ENCODE results near the gene SPRTN.

The SPRTN gene

DNA sequence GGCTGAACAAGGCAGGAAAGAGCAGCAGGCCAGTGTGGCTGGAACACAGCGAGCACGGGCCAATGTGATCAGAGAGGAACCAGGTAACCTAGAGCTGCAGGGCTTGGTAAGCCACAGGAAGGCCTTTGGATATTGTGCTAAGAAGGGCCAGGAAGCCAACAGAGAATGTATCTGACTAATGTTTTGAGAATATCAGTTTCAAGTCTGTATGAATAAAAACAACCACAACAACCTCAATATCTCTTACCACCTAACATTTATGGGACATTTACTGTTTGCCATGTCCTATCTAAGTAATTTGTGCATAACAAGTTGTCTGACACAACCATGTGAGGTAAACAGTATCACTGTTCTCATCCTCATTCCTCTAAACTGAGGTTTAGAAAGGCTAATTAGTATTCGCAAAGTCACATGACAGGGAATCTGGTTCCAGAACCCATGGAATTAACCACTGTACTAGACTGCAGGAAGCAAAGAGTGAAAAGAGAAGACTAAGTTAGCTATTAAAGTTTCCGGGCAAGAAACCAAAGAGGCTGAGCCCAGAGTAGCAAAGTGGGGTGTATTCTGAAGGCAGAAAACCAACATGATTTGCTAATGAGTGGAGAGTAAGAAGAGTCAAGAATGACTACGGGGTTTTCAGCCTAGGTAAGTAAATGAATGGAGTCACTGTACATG is 38.9 kb downstream of the SPRTN start:
- TF ChIP-seq, protein P1, sequence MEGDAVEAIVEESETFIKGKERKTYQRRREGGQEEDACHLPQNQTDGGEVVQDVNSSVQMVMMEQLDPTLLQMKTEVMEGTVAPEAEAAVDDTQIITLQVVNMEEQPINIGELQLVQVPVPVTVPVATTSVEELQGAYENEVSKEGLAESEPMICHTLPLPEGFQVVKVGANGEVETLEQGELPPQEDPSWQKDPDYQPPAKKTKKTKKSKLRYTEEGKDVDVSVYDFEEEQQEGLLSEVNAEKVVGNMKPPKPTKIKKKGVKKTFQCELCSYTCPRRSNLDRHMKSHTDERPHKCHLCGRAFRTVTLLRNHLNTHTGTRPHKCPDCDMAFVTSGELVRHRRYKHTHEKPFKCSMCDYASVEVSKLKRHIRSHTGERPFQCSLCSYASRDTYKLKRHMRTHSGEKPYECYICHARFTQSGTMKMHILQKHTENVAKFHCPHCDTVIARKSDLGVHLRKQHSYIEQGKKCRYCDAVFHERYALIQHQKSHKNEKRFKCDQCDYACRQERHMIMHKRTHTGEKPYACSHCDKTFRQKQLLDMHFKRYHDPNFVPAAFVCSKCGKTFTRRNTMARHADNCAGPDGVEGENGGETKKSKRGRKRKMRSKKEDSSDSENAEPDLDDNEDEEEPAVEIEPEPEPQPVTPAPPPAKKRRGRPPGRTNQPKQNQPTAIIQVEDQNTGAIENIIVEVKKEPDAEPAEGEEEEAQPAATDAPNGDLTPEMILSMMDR (conservative IDR thresholded peaks at IDR 0.05): no peak
- no peak overlapping the region for H3K27ac ChIP-seq

DNA sequence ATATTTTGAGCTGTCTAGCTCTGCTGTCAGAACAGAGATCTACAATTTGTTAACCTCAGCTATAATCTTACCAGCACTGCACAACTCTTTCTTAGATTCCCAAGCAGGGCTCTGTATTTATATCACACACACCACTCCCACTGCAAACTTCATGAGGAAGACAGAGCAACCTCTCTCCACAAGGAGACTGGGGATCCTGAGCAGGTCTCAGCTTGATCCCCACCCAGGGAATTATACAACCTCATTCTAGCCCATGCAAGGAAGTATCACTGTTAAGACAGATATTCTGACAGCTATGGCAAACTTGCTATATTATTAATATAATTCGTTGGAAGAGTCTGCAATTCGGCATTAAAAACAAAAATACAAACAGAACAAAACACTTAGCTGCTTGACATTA is 43.6 kb downstream of the SPRTN start:
- no peak overlapping the region for H3K27ac ChIP-seq
- TF ChIP-seq, protein P1 (conservative IDR thresholded peaks at IDR 0.05): no peak

DNA sequence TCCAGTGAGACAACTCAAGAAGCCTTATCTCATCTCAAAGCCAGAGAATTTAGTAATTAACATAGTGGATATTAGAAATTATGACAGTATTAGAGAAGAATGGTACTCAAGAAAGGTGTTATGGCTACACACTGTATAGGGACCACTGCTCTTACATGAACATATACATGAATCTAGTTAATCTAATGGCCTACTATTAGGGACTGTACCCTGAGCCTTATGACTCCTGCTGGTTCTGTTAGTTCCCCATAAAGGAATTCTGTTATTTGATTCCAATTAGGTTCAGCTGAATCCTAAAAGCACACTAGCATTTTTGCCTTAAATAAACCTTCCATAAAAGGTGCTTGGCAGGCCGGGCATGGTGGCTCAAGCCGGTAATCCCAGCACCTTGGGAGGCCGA is 44.3 kb downstream of the SPRTN start:
- TF ChIP-seq, protein P1 (conservative IDR thresholded peaks at IDR 0.05): no peak
- H3K27ac ChIP-seq: peak overlapping the region; percentile 25; the same call in 1 of the 2 replicates

DNA sequence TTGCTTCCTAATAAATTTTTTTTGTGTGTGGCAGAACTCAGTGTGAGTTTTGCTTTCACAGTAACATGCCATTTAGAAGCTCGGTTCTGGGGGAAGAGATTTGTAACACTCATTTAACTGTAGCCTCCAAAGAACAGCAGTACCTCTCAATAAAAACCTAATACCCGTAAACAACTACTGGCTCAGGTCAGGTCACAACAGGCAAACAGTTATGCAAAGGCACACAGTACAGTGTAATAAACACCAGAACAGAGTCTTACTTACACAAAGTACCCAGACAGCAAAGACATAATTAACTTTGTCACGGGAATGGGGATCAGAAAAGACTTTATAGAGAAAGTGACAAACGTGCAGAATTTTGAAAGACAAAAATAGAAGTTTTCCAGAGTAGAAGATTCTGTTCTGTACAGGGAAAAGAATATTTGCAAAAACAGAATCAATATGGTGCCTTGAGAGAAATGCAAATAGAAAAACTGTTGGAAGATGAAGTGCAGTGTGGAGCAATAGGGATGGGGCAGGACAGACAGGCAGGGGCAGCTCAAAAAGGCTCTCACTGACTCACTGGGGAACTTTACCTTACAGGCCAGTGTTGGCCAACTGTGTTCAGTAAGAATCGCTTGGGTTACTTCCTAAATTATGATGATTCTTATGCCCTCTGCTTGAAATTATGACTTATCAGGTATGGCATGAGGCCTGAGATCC is 45.2 kb downstream of the SPRTN start:
- H3K27ac ChIP-seq: peak overlapping the region; percentile 25

DNA sequence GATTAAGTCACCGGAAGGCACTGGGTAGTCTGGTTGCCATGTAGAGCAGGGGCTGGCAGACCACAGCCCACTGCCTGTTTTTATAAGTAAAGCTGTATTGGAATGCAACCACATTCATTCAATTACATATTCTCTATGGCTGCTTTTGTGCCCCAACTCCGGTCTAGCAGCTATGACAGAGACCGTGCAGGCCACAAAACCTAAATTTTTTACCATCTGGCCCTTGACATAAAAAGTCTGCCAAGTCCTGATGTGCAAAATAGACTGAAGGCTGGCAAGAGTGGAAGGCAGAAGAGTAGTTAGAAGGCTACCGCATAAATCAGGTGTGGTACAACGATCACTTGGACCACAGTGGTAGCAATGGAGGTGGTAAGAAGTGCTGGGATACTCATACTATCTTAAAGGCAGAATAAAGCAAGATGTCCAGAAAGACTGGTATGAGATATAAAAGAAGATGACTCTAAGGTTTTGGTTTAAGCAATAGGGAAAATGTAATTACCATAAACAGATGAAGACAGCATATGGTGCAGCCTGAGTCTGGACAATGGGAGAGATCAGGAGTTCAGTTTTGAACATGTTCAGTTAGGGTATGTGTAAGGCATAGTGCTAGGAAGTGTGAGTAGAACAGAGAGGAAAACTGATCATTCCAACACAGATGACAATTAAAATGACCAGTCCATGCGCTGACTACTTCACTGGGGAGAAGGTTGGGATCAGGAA is 46.8 kb downstream of the SPRTN start:
- no peak overlapping the region for H3K27ac ChIP-seq
- TF ChIP-seq, protein P1 (conservative IDR thresholded peaks at IDR 0.05): no peak

More for the DNA sequence above, 45.2 kb downstream of the SPRTN start:
- TF ChIP-seq, protein P1 (conservative IDR thresholded peaks at IDR 0.05): no peak

DNA sequence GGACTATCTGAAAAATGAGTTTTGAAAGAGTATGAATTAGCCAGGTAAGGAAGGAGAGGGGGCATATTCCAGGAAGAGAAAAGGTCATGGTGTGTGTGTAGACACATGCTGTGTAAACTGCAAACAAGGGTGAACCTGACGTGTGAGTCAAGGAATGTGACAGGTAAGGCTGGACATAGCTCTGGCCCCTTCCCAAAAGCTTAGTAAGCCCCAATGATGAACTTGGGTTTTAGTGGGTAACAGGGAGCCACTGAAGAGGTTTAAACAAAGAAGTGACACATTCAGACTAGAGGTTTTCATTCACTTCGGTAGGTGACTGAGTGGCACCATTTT is 47.3 kb downstream of the SPRTN start:
- H3K27ac ChIP-seq: no peak overlapping the region
- TF ChIP-seq, protein P1 (conservative IDR thresholded peaks at IDR 0.05): no peak

DNA sequence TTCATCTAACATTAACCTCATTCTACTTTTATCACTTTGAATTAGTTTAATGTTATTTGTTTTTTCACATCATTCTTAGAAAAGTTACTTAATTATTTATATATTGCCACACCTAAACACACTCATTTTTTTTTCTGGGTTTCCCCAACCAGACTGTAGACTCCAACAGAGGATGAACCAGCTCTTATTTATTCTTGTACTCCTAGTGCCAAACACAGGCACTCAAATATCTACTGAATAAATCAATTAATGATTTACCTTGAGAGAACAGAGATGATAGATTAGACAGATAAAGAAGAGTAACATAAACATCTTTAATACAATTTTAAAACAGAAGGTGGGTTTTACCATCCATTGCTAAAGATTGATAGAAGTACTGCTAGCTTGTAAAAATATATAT is 48.4 kb downstream of the SPRTN start:
- H3K27ac ChIP-seq: peak overlapping the region; percentile 44; the same call in 1 of the 2 replicates
- TF ChIP-seq, protein P1 (conservative IDR thresholded peaks at IDR 0.05): no peak

Measured in VCaP (cell line).